ENCODE results near the gene MLLT1.

Gene MLLT1

GRCh38 chr19:6274756-6275155 lies 5.0 kb downstream of the MLLT1 start:
- DNase-seq: no peak

DNA sequence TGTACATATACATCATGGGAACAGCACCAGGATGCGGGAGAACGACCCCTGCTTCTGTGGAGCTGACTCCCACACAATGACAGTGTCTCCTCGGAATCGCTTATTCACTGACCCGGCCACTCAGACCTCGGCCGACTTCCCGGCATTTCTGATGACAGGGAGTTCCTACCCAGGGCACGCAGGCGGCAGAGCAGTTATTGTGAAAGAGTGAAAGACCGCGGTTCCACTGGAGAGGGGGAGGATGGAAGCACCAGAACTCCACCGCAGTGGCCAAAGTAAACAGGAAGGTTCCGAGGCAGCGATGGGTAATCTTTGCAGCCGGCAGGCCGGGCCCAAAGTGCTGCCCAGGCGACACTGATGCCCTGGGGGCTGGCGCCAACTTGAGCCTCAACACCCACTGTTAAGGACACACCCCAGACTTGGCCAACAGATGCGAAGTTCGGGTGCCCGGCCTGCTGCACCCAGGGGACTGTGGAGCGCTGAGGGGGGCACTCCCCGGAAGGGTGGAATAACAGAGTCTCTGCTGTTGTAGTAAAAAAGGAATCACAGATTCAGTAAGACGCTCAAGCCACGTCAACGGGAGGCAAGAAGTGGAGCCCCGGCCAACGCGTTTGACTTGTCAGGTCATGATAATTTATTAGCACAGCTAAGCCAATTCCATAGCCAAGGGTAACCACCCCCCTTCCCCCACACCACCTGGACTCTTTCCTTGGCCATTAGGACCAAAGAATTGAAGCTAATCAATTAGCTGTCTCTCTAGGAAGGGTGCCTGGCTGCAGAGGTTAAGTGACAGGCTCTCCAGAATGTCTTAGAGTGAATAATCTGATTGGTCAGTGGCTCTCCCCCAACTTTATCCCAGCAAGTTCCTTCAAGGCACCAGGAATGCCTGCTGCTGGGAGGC lies 5.8 kb downstream of the MLLT1 start:
- no peak for DNase-seq

GRCh38 chr19:6272913-6273600 lies 6.7 kb downstream of the MLLT1 start:
- DNase-seq: no peak

DNA sequence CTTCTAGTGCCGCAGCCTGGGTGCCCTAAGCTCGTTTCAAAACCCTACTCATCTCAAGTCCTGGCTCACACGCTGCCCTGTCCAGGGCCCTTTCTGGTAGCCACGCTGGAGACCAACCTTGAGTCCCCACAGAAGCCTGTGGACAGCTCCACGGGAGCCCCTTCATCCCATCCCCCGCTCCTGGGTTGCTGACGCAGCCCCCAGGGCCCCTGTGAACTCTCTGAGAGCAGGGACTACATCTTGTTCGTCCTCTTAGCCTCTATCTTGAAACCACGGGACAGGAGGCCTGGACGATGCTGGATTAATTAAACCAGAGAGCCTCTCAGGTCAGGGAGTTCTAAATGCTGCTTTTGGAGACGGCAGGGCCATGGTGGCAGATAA lies 7.4 kb downstream of the MLLT1 start:
- no peak for DNase-seq

GRCh38 chr19:6271721-6272410 lies 7.9 kb downstream of the MLLT1 start:
- DNase-seq: no peak

DNA sequence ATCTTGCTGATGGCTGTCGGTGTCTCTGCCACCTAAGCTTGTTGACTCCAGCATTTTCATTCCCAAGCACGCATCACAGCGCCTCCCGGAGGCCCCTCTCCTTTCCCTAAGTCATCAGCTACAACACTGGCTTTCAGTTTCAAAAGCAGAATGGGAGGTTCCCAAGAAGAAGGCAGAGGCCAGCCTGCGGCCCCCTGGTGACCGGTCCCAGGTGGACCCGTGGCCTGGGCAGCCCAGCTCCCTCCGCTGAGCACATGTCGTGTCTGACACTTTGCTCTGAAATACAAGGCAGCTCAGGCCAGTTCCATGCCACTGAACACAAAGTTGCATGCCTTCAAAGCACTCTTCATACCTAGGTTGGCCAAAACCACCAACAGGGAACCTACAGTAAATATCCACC lies 8.5 kb downstream of the MLLT1 start:
- DNase-seq: no peak

DNA sequence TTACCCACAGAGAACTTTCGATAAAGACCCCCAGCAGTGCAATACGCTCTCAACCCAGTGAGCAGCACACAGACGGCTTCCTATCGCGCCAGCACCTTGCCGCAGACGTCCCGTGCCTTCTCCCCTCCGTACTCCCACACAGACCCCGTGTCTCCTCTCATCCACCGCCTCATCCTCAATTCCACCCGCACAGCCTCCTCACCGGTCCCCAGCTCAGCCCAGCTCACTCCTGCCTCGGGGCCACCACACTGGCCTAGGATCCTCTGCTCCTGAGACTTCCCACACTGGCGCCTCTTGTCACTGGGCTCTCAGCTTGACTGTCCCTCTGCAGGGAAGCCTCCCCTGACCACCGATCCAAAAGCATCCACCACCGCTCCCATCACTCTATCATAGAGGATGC lies 9.0 kb downstream of the MLLT1 start:
- no peak for DNase-seq

GRCh38 chr19:6270076-6270745 lies 9.6 kb downstream of the MLLT1 start:
- no peak for DNase-seq

DNA sequence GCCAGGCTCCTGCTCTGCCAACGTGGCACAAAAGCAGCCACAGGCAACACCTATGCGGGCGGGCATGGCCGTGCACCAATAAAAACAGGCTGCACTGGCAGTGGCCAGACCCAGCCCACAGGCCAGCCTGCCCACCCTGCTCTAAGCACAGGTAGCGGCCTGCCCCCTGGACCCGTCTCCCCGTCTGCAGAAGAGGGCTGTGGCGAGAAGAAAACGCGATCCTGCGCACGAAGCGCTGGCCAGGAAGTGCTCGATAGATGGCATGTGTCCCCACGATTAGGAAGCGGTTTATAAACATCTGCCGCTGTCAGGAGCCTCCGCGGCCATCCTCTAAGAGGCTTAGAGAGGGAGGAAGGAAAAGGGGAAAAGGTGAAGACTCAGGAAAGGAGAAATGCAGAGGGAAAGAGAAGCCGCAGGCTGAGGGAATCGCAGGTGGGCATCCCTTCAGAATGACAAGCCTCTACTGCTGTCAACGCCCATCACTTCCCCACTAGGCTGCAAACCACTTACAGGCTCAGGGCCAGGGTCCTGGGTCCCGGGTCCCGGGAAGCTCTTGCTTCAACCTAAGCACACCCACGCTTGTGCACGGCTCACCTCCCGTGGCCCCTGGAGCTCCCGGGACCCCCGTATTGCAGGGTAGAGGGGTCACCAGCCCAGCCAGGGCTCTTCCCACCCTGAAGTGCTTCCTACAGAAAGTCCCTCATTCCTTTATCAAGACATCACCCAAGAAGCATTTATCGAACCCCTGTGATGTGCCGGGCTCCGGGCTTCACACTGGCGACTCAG lies 10.5 kb downstream of the MLLT1 start:
- no peak for DNase-seq

GRCh38 chr19:6268382-6268771 lies 11.4 kb downstream of the MLLT1 start:
- DNase-seq: no peak

GRCh38 chr19:6267552-6268381 lies 12.0 kb downstream of the MLLT1 start:
- DNase-seq: no peak

- no peak for DNase-seq
Observed at GRCh38 chr19:6264803-6265202, 15.0 kb downstream of the MLLT1 start.

DNA sequence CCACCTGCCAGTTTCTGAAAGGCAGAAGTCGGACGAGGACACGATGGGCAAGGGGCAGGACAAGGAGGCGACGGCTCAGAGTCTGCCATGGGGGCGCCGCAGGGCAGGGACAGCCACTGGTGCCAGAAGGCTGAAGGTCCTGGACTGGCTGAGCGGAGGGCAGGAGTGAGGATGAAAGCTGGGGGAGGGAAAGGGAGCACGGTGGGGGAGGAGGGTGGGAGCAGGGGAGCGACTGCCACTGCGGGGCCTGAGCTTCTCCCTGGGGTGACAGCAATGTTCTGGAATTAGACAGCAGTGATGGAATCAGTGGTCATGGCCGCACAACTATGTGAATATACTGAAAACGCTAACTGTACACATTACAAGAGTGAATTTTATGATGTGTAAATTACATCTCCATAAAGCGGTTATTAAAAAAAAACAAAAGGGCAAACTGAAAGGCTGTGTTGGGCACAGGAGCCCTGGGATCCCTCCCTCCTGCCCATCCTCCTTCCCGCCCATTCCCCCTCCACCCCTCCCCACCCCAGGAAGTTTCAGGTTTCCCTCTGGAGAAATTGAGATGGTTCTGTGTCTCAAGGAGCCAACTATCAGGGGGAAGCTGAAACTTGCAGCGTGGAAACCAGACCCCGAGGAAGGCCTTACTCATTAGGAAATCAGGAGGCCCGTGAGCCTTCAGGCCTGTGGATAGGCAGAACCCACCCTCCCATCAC lies 15.9 kb downstream of the MLLT1 start:
- DNase-seq: no peak

DNA sequence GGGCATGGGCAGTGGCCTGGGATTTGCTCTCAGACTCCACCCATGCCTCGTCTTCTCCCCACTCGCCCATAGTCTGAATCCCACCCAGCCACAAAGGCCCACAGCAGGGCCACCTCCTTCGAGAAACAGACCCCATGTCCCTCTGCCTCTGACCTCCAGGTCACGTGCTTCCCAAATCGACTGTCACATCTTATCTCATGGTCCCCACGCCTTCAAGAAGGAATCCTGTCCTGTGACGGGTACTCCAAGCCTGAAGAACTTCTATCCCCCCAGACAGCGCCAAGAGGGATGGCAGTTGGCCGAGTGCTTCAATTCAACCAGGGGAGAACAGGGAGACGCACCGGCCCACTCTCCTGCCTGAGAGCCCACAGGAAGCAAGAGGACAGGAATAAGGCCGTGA lies 16.5 kb downstream of the MLLT1 start:
- DNase-seq: no peak

GRCh38 chr19:6262519-6262918 lies 17.3 kb downstream of the MLLT1 start:
- no peak for DNase-seq

- no peak for DNase-seq
Observed at GRCh38 chr19:6261883-6262282, 17.9 kb downstream of the MLLT1 start.

DNA sequence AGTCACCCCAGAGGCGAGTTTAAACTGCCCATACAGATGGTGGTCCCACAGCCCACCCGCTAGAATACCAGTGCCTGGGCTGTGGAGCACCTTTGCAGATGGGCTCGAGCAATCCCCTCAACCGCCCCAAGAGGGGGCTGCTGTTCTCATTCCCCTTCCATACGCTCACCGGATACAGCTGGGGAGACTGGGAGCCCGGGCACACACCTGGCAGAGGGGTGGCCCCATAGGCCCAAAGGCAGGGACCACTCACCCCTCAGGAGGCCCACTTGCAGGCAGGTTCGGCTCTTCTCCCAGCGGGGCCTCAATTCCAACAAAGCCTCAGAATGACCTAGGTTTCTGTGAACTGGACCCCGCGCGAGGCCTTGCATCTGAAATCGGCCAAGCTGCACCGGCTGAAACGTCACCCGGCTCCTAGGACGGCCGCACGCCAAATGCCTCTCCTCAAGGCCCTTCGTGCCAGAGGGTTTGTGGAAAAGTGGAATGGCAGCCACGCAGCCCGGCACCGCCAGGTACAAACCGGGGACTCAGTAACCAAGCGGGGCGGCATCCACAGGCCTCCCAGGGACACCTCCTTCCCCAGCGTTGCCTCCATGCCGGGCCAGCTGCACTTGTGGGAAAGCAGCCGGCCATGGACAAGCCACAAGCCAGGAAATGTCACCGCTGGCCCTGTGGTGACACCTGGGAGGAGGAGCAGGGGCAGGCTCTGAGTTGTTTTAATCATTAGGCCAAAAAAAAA lies 18.7 kb downstream of the MLLT1 start:
- no peak for DNase-seq

DNA sequence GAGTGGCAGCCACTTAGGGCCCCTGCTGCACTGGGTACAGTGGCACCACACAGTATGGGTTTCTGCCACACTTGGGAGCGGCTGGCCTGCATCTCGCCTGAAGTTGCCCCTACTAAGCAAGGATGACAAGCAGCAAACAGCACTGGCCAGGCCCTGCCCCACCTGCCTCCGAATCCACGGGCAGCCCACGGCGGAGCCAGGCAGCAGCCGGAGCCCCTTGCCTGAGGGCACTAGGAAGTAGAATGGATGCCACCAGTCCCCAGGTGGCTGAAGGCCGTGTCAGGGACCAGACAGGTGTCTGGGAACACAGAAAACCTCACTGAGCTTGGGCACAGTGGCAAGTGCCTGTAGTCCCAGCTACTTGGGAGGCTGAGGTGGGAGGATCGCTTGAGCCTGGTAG lies 19.4 kb downstream of the MLLT1 start:
- no peak for DNase-seq

- no peak for DNase-seq
Observed at GRCh38 chr19:6259312-6259861, 20.4 kb downstream of the MLLT1 start.

- DNase-seq: no peak
Observed at GRCh38 chr19:6258812-6259311, 20.9 kb downstream of the MLLT1 start.

All from NCI-H524 treated with DMSO at 0.1 percent for 48 hours (cell line).